GM18505 (cell line): ENCODE results near the gene RELN.
"Not testable (repeated sequence)": the region's sequence is repeated elsewhere in the genome, so short reads cannot be mapped to it uniquely, and the experiment has no call there.

ENCODE experiments used
- ATAC-seq: cut with Tn5 transposase; IDR thresholded peaks from one replicate; pipeline ENCODE4 v1.9.1; 2021; ENCODE audit not compliant: unreplicated experiment
- POLR2A ChIP-seq: IDR thresholded peaks from 4 replicates; pipeline ENCODE4 v1.6.1; 2011; ENCODE audit warnings: borderline replicate concordance; ENCODE audit not compliant: insufficient read depth, insufficient read length; ENCODE audit errors: extremely low read depth

RELN gene

DNA sequence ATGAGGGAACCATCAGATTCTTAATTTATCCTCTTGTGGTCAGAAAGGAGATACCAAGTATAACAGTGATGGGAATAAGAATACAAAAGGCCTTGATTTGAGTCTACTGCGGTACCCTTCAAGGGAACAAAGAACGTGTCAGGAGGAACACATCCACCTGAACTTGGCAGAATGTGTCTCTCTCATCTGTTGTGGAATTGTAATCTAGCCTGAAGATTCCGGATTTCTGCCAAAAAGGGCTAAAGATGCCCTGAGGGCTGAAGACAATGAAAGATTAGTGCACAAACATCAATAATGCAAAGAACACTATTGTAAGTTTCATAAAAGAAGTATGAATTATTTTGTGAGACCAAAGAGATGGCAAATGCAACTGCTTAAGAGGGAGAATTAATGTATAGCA, 134.8 kb downstream of the RELN start:
- ATAC-seq, result no peak
- no peak for TF ChIP-seq POLR2A

DNA sequence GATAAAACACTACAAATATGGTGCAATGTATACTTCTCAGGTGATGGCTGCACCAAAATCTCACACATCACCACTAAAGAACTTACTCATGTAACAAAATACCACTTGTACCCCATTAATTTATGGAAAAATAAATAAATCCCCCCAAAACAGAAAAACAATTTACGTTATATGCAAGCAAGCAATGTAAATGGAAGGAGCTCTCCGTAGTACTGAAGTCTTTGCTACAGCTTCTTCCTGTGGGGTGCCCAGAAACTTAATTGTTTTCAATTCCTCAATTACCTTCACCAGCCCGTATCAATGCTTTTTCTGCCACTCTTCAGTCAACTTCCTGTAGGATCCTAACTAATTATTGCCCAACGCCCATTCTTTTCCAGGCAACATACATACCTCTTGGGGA, 138.1 kb downstream of the RELN start:
- no peak for ATAC-seq
- TF ChIP-seq POLR2A, result no peak

DNA sequence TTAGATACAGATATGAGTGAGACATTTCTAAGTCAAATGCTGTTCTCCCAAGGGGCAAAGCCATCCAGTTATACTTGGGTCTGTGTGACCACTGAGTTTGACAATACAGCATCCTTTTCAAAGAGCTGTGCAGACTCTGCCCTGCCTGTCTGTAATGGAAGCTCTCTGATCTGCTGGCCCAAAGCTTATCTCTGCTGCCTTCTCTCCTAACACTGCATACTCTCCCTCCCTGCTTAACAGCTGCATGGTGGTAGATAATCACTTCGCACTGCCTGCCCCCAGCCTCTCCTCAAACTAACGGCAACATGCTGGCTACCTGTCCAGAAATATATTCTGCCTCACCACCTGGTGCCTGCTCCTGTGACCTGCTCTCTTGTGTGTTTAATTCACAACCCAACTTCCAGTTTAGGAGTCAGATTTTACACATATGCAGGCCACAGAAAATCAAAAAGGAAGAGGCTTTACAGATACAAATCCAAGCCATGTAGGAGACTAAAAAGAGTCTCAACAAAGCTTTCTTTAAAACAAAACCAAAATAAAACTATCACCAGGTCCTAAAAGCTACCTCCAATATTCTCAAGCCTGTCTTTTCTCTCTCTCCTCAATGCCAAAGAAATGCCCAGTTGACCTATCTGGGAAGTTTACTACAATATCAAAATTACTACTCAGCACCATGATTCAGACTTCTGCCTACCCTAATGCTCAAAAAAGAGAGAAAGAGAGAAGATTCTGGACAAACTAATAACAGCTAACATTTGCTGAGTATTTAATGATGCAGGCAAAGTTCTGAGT, 145.6 kb downstream of the RELN start:
- ATAC-seq, result no peak
- TF ChIP-seq POLR2A, result no peak

DNA sequence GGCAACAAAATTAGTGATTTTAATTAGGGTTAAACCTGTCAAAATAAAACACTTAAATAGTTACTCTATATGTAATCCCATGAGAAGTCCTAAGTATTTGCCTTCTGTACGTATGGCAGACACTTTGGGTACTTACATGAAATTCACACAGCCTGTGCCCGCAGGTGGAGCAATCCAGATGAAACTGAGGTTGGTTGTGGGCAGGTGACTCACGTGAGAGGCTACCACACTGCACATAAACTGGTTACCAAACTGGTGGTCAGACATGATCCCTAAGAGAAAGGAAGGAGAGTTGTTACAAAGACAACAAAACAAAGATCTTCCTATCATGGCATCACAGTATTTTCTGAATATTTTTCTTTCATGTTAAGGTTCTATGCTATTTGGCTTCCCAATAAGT, 156.1 kb downstream of the RELN start:
- TF ChIP-seq POLR2A, result no peak
- no peak for ATAC-seq

DNA sequence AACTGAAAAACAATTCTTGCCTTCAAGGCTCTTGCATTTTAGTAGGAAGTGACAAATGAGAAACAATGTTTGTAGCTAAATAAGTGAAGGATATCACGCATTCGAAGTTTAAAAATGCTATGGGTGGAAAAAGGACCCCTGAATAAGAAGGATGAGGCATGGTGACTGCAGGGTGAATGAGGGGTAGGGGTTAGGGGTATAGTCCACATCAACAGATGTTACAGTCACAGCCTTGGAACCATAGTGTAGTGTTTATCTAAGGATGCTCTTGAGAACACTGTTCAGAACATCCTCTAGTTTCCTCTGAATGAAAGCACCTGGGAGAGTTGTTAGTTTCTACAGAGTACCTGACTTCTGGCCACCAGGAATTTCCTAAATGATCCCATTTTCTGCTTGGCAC, 157.0 kb downstream of the RELN start:
- ATAC-seq, result no peak
- TF ChIP-seq POLR2A, result no peak

DNA sequence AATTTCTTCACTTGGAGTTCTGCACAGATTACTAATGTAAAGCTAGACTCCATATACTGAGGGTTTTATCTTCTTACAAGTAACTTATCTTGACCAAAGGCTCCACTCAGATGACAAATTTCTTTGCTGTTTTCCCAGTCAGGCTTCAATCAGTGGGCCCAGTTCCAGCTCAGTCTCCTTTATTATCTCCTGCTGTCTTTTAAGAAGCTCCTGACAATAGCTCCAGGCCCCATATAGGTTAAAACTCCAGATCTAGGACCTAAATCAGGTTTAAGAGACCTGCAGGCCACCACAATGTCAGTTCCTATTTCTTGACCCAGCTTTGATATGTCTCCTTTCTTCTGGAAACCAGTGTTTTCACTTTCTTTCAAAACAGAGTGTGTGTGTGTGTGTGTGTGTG, 165.2 kb downstream of the RELN start:
- ATAC-seq, result no peak
- TF ChIP-seq POLR2A, result no peak

DNA sequence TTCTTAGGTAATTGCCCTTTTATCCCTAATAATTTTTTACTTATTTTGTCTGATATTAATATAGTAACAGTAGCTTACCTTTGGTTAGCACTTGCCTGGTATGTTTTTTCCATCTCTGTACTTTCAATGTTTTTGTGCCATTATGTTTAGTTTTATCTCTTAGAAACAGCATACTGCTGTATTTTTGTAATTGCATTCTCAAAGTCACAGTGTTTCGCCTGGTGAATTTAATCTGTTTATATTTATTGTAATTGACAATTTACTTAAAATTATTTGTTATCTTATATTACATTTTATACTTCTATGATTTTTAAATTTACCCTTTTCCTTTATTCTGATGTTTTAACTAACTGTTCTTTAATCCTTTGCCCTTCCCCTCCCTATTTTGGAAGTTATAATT, 166.4 kb downstream of the RELN start:
- no peak for ATAC-seq
- TF ChIP-seq POLR2A, result no peak

DNA sequence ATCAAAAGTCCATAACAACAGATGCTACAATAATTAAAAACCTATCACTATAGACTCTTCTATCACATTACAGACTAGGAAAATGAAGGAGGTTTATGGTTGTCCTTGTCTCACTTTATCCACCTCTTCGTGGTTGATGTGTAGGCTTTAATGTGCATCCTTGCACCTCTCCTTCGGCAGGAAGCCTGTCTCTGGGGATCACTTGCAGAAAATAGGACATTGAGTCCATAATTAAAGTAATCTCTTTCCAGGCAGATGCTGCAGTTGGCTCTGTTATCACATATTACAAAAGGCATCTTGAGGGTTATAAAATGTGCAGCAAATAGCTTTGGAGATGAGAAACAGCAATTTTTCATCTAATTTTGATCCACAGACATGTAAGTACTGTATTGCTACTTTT, 168.4 kb downstream of the RELN start:
- no peak for TF ChIP-seq POLR2A
- ATAC-seq, result no peak

DNA sequence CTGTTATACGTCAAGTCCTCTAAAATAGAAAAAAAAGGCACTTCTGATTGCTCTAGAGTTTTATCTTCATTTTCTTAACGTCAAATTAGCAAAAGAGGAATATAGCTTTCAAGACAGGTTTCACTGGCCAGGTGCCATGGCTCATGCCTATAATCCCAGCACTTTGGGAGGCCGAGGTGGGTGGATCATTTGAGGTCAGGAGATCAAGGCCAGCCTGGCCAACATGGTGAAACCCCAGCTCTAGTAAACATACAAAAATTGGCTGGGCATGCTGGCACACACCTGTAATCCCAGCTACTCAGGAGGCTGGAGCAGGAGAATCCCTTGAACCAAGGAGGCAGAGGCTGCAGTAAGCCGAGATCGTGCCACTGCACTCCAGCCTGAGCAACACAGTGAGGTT, 173.5 kb downstream of the RELN start:
- not testable (repeated sequence) for ATAC-seq

DNA sequence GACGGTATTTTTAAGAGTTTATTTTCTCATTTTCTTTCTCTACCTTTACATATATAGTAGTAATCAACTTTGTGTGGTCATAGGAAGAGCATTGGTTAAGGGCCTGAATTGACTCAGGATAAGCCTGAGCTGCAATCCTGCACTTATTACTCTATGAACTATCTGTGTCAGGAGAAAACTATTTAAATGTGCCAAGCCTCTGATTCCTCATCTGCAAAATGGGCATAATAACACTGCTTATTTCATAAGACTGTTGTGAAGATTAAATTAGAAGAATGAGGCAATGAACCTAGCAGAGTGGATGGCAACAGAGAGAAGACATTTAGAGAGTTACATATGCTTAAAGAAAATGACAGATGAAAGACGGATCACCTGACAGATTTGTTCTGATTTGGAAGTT, 175.5 kb downstream of the RELN start:
- TF ChIP-seq POLR2A, result no peak
- ATAC-seq, result no peak

DNA sequence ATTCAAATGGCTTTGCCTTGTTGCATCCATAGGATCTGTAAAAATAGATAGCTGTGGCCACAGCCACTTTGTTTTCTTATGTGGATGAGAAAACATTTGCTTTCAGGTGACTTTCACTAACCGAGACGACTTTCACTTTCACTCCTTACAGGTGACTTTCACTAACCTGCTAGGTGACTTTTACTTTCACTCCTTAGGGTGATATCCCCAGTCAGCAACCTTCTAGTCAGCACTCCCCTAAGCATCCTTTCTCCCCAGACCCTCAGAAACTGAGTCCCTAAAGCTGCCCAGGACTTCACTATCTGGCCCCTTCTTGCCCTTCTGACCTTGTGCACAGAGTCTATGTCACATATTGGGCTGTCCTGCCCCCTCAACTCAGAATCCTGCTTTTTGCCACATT, 177.5 kb downstream of the RELN start:
- ATAC-seq, result peak; percentile 93
- no peak for TF ChIP-seq POLR2A

DNA sequence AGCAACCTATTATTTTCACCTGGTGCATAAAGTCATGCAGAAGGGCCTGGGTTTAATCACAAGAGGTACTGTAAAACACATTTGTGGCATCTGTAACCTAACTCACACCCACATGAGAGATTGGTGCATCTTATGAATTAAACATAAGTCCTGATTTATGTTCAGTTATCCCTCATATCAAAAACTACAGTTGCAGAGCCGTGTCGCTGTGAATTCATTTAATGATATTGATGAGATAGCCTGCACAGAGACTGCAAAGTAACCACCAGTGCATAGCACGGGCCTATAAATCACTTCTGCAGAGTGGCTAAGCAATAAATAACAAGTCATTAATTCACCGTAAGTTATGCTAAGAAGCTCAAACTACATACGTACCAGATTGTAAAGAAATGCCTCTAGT, 178.2 kb downstream of the RELN start:
- ATAC-seq, result no peak
- TF ChIP-seq POLR2A, result no peak

DNA sequence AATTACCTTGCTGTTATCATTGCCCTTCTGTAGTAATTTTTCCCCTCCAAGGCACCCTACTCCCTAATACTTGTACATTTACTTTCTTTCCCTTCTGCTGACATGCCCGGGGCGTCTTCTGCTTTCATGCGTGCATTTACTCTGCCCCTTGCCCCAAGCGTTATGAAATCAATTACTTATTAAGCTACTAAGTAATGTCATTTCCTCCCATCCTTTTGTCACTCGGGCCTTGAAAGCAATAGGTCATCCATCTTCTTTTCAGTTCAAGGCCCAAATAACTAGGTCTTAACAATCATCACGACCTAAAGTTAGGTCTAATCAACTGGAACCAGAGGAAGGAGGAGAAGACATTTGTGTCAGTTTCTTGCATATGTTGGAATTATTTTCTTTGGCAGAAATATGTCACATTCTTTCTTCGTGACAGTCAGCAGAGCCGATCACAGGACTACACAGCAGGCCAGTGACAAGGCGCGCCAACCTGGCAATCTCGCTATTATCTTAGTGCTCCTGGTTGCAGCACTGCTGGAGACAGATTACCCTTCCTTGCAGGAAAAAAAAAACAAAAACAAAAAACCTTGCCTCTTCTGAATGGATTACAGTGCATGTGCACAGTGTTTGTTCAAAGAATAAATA, 179.2 kb downstream of the RELN start:
- TF ChIP-seq POLR2A, result no peak
- ATAC-seq, result no peak

DNA sequence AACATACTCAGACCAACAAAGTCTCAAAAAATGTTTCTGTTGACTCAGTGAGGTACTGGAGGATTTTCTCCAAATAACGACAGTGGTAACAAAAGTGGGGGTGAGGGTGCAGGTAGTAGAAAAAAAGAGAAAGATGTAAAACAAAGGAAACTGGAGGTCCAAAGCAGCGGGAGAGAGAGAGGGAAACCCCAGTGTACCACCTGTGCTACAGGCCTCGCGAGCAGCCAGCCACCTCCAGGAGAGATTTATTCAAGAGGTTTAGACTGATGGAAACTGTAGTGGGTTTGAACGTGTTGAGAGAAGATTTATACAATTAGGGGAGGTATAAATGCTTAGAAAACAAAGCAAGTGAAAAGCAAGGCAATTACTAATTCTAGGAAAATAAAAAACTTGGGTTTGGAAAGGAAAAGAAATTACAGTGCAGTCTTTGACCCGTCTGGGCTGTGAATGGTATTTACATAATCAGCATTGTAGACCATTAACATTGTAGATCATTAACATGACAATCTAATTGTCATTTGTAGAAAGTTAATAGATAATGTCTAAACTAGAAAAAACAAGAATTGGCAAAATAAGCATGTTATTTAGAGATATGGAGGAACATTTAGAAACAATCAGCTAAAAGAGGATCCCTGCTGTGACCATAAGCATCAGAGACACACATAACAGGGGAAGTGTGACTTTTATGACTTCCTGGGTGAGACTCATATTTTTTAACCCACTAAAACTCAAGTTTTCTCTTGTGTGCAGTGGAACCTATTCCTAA, 180.0 kb downstream of the RELN start:
- no peak for TF ChIP-seq POLR2A
- ATAC-seq, result no peak

DNA sequence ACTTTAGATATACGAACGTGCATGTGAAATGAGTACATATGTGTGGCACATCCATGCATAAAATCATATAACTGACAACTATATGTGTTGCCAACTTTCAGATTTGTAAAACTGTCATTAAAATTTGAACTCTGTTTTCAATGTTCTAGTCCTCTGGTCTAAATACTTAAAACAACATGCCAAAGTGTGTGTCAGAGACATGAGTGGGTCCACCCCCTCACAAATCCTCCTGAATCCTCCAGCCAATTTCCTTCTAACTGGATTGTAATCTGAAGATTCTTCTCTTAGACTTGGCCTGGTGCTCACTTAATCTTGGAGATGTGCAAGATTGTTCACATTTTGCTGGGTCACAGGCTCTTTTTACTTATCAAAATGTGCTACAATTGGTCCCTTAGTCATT, 184.1 kb downstream of the RELN start:
- TF ChIP-seq POLR2A, result no peak
- ATAC-seq, result no peak

DNA sequence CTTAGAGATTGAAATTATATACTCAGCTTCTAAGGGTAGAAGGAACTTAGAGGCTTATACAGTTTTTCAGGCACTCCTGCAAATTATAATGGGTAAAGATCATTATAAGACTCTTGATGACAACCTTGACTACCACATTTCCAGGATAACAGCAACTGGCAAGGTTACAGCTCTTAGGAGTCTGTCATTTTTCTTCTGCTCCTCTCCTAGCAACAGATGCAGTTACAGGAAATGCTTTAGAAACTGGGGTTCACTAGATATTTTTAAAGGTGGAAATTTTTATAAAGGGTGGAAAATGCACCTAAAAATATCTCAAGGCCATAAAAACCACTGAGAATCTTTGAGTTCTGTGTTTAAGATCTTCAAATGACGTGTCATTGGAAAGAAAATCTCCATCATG, 185.8 kb downstream of the RELN start:
- no peak for TF ChIP-seq POLR2A
- ATAC-seq, result no peak
